ENCODE results near the gene ACP4. TPM values are rescaled to one million over a fixed set of nuclear protein-coding genes. Genes with fewer than 3 reads are reported as not detected.
A peak's percentile ranks its signal among the peaks of the same experiment; 100 is the strongest.

The ACP4 gene
- total RNA-seq, 1 donor from 2014 or later, result not detected

DNA sequence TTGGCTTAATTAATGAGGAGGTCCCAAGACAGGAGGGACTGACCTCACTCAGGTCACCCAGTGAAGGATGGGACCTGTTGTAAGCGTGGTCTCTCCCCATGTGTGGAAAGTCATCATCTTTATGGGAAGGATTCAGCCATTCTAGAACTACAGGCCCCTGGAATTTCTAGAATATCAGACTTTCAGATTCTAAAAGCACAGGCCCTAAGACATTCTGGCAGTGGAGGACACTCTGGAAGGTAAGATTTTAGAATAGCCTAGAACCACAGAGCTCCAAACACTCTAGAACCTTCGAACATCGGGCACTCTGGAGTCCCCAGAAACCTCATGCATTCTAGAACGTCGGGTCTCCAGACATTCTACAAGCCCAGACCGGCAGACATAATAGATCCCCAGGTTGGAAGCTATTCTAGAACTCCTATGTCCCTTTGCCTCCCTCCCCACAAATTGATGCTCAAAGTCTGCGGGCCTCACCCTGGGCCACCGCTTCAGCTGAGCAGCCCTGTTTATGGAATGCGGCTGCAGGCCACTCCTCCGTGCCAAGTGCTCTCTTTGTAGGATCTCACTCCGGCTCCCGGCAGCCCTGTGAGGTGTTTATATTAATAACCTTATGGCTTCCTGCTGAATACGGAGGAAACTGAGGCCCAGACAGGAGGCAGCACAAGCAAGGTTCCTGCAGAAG is 45.0 kb downstream of the ACP4 start:
- DNase-seq (ENCODE audit: missing footprints) (no peak), ATAC-seq (no peak)
- intact Hi-C loops (cut with DNase I), result no loop called here

DNA sequence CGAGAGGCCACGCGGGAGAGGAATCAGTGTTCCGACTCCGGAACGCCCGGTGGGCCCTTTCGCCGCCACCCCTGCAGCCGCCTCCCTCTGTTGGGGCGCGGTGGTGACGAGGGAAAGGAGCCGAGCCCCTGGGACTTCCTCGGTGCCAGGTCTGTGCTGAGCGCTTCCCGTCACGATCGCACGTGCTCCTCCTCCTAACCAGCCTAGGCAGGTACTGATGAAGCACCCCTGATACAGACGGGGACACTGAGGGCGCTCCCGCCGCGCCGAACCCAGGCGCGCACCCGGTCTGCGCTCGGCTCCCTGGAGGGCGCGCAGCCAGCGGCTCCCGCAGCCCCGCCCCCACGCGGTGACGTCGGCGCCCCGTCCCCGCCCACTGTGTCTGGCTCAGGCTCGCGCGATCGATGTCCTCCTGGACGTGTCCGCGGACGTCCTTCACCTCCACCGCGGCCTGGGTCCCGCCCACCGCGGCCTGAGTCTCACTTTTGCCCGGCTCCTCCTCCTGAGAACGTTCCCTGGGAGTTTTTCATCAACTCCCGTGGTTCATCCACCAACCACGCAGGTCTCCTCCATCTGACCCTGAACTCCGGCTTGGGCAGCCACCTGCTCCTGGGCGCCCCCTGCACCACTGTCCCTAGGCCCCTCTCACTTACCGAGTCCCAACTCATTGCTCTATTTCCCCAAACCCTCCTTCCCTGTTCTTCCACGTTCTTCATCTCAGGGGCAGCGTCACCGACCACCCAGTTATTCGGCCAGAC is 45.7 kb downstream of the ACP4 start:
- intact Hi-C loops (cut with DNase I), result no loop called here
- DNase-seq (ENCODE audit: missing footprints) (peak; percentile 83), ATAC-seq (peak; percentile 87)

- DNase-seq (ENCODE audit: missing footprints) (no peak), ATAC-seq (no peak)
- intact Hi-C loops (cut with DNase I), result no loop called here
These were observed 46.5 kb downstream of the ACP4 start for GRCh38 chr19:50836543-50837195.

DNA sequence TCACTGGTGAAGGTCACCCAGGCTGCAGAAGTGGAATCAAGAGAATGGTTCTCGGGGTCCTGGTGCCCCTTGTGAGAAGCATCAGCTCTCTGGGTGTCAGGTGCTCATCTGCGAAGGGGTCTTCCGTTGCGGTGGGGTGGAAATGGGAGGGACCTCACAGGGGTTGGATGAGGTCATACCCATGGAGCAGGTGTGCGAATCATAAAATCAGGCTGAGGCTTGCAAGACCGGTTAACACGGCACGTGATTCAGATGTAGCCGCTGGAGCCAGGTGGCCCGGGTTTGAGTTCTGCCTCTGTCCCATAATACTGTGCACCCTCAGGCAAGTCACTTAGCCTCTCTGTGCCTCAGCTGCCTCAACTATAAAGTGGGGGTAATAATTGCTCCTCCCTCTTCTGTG is 47.1 kb downstream of the ACP4 start:
- intact Hi-C loops (cut with DNase I), result no loop called here
- no peak for DNase-seq (ENCODE audit: missing footprints)
- no peak for ATAC-seq

- intact Hi-C loops (cut with DNase I), result no loop called here
- ATAC-seq (no peak), DNase-seq (ENCODE audit: missing footprints) (no peak)
These were observed 48.0 kb downstream of the ACP4 start for GRCh38 chr19:50838239-50838638.

GRCh38 chr19:50839712-50840655 is 49.8 kb downstream of the ACP4 start:
- intact Hi-C loops (cut with DNase I), result no loop called here
- ATAC-seq, result no peak

GRCh38 chr19:50842130-50842529 is 51.9 kb downstream of the ACP4 start:
- no peak for DNase-seq (ENCODE audit: missing footprints)
- no peak for ATAC-seq
- intact Hi-C loops (cut with DNase I), result no loop called here

More at GRCh38 chr19:50839712-50840655, 49.8 kb downstream of the ACP4 start:
- no peak for DNase-seq (ENCODE audit: missing footprints)

- DNase-seq (ENCODE audit: missing footprints) (no peak), ATAC-seq (no peak)
- intact Hi-C loops (cut with DNase I), result no loop called here
These were observed 53.0 kb downstream of the ACP4 start for GRCh38 chr19:50843205-50843604.

DNA sequence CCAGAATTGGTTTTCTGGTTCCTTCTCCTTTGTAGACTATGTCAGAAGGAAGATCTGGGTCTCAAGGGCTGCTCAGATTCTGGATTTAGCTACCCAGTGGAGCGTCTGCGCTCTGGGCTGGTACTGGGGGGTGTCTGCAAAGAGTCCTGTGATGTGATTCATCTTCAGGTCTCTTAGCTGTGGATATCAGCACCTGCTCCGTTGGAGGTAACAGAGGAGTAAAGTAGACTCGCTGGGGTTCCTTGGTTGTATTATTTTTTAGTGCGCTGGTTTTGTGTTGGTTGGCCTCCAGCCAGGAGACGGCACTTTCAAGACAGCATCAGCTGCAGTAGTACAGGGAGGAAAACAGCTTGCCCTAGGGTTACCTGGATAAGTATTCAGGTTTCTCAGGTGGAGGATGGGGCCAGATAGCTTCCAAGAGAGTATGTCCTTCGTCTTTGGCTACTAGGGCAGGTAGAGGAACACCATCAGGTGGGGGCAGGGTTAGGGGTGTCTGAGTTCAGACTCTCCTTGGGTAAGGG is 53.5 kb downstream of the ACP4 start:
- intact Hi-C loops (cut with DNase I), result no loop called here
- DNase-seq (ENCODE audit: missing footprints), result no peak
- ATAC-seq, result no peak

DNA sequence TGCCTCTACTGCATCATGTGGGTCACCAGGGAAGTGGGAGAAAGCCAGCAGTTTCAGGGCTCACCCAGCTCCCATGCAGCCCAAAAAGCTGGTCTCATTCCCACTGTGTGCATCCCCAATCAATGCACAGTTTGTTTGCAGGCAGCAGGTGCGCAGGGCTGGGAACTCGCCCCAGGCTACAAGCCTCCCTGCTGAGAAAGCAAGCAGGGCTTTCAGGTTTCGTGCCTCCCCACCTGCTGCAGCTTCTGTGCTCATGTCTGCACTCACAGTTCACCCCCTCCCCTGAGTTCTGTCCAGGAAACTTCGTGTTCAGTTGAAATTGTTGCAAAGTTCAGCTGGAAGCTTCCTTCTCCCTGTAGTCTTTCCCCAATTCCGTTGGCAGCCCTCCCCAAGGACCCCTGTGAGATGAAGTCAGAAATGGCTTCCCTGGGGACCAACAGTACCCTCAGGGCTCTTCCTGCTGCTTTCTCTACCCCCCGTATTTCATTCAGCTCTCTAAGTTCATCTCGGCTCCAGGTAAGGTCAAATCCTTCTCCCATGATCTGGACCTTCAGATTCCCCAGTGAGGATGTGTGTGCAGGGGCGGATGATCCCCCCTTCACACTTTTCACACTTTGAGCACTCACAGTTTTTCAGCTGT is 54.2 kb downstream of the ACP4 start:
- ATAC-seq, result no peak
- intact Hi-C loops (cut with DNase I), result no loop called here
- no peak for DNase-seq (ENCODE audit: missing footprints)

Other genes with a start within 250 kb of the ACP4 start
- 0.92 TPM for gene LRRC4B, start 222.0 kb upstream of the ACP4 start, total RNA-seq
- 0.27 TPM for gene SYT3, start 150.5 kb upstream of the ACP4 start, total RNA-seq
- gene C19orf81, start 141.0 kb upstream of the ACP4 start, total RNA-seq, result 2.5 TPM
- gene SHANK1, start 70.6 kb upstream of the ACP4 start, total RNA-seq, result 0.22 TPM
- gene CLEC11A, start 67.1 kb upstream of the ACP4 start, total RNA-seq, result 4.0 TPM
- gene GPR32, start 20.0 kb upstream of the ACP4 start, total RNA-seq, result not detected
- gene KLK1, start 33.4 kb downstream of the ACP4 start, total RNA-seq, result 0.32 TPM
- gene KLK15, start 43.2 kb downstream of the ACP4 start, total RNA-seq, result not detected
- gene KLK3, start 64.5 kb downstream of the ACP4 start, total RNA-seq, result not detected
- gene KLK2, start 83.0 kb downstream of the ACP4 start, total RNA-seq, result not detected
- gene KLK4, start 121.0 kb downstream of the ACP4 start, total RNA-seq, result not detected
- gene KLK5, start 162.6 kb downstream of the ACP4 start, total RNA-seq, result not detected
- gene KLK6, start 179.2 kb downstream of the ACP4 start, total RNA-seq, result not detected
- not detected for gene KLK7, start 193.5 kb downstream of the ACP4 start, total RNA-seq
- gene KLK8, start 211.2 kb downstream of the ACP4 start, total RNA-seq, result not detected
- not detected for gene KLK10, start 229.3 kb downstream of the ACP4 start, total RNA-seq
- not detected for gene KLK11, start 236.2 kb downstream of the ACP4 start, total RNA-seq
- gene KLK12, start 244.6 kb downstream of the ACP4 start, total RNA-seq, result not detected

Data from Right ventricle myocardium inferior (tissue), 1 donor.